ENCODE data around the gene TSPAN17.
A peak's percentile ranks its signal among the peaks of the same experiment; 100 is the strongest.
"Not testable (repeated sequence)": the region's sequence is repeated elsewhere in the genome, so short reads cannot be mapped to it uniquely, and the experiment has no call there.

The TSPAN17 gene, protein sequence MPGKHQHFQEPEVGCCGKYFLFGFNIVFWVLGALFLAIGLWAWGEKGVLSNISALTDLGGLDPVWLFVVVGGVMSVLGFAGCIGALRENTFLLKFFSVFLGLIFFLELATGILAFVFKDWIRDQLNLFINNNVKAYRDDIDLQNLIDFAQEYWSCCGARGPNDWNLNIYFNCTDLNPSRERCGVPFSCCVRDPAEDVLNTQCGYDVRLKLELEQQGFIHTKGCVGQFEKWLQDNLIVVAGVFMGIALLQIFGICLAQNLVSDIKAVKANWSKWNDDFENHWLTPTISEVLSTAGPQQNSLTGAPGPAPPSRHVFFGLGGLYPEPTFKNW

DNA sequence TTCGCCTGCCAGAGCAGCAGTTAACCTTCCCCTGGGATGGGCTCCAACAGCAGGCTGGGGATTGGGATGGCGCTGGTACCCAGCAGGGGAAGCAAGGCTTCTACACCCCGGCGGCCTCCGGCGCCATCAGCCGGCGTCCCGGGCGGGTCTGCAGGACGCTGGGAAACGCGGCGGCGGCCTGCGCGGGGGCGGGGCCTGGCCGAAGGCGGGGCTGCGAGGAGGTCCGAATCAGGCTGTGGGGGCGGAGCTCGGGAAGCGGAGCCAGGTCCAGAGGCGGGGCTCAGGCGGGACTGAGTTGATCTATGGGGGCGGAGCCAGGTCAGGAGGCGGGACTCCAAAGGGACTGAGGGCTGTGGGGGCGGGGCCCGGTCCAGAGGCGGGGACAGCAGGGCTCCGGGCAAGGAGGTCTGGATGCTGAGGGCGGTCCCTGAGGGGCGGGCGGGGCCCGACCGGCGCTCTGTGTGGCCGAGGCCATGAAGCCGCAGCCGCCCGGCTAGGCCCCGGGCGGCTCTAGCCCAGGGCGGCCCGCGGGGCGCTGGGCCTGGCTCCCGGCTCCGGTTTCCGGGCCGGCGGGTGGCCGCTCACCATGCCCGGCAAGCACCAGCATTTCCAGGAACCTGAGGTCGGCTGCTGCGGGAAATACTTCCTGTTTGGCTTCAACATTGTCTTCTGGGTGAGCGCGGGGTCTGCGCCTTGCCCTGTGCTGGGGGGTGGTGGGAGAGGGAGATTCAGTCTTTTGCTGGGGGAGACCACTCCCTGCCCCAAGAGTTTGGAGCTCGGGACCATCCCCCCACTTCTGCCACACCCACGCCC, at the start of gene TSPAN17:
Gene TSPAN17 (plus strand): TSS at position 455 of the 813 bp plus-strand sequence. CDS start 132 bp downstream, at position 587.
- peak; percentile 100 for DNase-seq (ENCODE audit: low read depth, low spot score)

DNA sequence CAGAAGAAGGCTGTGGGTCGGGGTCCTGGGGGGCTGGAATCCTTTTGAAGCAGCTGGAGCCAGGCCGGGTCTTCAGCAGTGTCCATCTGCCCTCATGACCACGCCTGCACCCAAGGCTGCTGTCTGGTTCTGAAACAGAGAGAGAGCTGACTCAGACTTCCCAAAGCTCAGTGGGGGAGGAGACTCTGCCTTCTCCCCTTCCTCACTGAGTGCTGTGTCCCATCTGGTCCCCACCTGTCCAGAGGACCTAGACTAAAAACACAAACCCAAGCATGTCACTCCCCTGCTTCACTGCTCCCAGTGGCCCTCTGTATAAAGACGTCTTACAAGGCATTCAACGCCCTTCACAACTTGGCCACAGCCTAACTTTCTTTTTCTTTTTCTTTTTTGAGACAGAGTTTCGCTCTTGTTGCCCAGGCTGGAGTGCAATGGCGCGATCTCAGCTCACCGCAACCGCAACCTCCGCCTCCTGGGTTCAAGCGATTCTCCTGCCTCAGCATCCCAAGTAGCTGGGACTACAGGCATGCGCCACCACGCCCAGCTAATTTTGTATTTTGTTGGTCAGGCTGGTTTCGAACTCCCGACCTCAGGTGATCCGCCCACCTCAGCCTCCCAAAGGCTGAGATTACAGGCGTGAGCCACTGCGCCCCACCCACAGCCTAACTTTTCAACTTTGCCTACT, 47.4 kb upstream of the TSPAN17 start:
- DNase-seq (ENCODE audit: low read depth, low spot score) = not testable (repeated sequence)

DNA sequence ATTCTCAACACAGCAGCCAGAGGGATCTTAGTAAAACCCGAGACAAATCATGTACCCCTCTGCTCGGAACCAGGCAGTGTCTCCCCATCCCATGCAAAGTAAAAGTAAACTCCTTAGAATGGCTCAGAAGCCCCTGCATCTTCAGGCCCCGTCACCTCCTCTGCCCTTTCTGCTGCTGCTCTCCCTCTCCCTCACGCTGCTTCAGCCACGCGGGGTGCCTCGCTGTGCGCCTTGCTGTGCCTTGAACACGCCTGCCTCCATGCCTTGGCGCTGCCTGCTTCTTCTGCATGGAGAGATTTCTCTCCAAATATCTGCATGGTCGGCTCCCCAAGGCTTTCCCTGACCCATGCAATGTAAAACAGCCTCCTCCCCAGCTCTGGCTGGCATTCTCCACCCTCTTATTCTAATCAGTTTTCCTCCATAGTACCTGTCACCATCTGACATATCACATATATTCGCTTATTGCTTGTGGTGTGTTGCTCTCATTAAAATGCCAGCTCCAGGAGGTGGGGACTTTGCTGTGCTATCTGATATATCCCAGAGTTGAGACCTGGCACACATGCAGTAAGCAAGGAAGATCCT, 45.3 kb upstream of the TSPAN17 start:
- no peak for DNase-seq (ENCODE audit: low read depth, low spot score)

DNA sequence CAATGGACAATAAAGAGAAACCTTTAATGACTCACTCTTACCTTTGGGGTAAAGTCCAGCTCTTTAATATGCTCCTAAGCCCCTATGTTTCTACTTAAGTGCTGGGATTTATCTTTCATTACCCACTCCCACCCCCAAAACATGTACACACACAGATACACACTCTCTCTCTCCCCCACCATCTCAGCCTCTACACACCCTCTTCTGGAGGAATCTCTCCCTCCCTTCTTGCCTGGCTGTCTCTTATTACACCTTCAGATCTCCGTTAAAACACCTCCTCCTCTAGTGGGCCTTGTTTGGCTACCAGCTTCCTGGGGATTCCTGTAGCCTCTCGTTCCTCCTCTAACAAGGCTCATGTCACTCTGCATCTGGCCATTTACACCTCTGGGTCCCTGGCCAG, 44.2 kb upstream of the TSPAN17 start:
- DNase-seq (ENCODE audit: low read depth, low spot score) = no peak

DNA sequence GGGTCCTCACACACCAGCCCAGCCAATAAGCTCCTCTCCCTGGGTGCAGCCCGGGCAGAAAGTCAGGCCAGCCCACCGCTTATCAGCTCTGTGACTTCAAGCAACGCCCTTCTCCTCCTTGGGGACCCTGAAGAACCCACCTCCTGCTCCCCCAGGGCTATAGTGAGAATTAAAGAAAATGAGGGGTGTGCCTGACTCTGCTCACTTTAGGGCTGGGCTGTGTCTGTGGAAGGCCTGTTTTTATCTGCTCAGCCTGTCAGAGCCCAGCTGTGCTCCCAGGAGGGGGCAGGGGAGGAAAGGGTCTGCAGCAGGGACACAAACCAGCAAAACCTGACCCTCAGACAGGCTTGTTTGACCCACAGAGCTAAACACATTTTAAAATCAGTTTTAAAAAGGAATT, 41.3 kb upstream of the TSPAN17 start:
- DNase-seq (ENCODE audit: low read depth, low spot score) = no peak

DNA sequence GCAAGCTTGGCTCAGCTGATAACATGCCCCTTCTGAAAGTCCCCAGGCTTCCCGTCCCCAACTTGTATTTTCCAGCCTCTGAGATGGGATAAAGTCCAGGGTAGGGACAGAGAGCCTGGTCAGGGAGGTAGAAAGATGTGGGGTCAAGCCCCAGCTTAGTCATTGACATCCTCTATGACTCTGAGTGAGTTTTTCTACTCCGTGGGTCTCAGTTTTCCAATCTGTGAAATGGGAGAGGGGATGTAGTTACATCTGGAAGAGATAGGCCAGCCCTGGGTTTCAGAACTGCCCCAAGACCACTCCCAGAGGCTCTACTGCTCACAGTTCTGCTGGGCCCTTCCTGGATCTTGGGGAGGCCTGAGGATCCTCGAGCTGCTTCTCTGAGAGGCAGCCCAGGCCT, 40.4 kb upstream of the TSPAN17 start:
- no peak for DNase-seq (ENCODE audit: low read depth, low spot score)

DNA sequence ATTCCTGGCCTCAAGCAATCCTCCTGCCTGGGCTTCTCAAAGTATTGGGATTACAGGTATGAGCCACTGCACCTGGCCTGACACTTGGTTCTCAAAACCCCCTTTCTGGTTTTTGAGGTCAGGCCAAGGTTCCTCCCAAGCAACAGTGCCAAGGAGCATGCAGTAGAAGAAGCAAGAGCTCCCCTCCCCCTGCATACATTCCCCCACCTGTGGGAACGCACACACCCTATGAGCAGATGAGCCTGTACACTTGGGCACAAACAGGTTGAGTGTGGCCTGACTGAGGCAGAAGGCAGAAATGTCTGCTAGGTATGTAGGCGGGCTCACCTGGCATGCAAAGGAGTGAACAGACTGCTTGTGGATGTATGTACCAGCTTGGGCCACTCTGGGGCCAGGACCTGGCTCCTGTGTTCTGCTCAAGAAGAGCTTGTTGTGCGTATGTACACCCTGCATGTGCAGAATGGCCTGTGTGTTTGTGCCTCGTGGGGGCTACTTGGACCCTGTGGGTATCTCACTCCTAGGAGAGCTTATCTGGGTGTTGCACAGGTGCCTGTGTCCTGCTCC, 39.1 kb upstream of the TSPAN17 start:
- no peak for DNase-seq (ENCODE audit: low read depth, low spot score)

DNA sequence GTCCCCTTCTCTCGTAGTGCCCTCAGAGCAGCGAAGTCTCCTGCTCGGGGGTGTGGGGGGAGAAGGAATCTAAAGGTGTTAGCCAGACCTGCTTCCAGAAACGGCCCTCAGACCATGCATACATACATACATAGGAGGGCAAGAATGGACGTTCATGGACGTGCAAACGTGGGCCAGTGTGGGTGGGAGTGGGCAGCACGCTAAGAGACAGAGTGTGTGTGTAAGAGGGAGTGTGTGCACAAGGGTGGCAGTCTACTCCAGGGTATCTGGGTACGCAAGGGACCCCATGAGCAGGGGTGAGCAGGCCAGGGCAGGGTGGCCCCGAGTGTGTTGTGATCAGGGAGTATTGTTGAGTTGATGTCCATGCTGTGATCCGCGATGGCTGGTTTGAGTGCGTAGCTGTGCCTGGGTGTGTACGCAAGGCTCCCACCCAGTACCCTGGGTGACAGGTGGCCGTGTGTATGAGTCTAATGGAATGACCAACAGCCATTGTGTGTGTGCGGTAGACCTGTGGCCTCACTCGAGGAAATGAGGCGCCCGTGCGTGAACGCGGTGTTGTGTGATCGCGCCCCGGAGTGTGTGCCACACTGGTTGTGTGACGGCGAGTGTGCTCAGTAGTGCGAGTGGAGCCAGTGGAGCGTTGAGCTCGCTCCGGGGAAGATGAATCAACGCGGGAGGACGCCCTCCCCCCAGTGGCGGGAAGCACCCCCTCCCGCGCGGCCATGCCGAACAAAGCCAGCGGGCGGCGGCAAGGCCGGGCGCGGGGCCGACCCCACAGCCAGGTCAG, 38.2 kb upstream of the TSPAN17 start:
- no peak for DNase-seq (ENCODE audit: low read depth, low spot score)

DNA sequence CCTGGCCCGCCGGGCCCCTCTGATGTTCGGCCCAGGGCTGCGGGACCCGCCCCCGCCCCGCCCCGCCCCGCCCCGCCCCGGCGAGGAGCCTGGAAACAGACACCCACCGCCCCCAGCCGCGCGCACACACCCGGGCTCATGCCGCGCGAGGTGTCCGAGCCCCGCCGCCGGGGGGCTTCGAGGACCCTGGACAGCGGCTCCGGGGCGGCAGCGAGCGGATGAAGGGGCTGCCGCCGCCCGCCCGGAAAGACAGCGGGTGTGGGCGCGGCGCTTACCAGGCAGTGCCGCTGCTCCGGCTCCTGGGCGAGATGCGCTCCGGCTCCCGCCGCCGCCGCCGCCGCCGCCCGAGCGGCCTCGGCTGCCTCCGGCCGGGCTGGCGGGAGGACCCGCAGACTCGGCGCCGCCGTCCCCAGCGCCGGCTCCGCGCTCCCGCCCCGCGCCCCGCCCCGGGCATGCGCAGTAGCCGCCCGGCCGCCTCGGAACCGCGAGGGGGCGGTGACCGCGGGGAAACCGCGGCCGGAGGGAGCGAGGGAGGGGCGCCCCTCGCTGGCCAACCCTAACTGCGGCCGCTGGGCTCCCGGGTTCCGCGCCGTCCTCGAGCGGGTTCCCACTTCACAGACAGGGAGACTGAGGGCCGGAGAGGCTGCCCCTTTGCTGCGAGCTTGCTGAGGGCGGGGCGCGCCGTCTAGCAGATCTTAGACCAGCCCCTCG, 37.4 kb upstream of the TSPAN17 start, which contains the start of gene GPRIN1:
Gene GPRIN1 (minus strand): TSS at position 433 of the 711 bp plus-strand sequence. CDS start 10,322 bp downstream, outside the sequence.
- peak; percentile 91 for DNase-seq (ENCODE audit: low read depth, low spot score)

DNA sequence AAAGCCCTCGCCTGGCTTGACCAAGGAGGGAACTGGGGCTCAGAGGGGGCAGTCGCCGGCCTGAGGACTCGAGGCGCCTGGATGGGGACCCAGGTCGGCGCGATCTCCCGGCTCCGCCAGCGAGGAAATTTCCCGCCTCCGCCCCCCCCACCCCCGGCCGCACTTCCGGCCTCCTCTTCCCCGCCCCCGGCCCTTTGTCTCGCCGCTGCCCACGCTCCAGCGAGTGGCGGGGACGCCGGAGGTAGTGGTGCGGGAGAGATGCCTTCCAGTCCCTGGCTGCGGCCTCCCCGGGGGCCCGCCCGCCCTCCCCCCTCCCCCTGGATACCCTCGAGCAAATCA, 36.9 kb upstream of the TSPAN17 start:
- DNase-seq (ENCODE audit: low read depth, low spot score) = no peak

DNA sequence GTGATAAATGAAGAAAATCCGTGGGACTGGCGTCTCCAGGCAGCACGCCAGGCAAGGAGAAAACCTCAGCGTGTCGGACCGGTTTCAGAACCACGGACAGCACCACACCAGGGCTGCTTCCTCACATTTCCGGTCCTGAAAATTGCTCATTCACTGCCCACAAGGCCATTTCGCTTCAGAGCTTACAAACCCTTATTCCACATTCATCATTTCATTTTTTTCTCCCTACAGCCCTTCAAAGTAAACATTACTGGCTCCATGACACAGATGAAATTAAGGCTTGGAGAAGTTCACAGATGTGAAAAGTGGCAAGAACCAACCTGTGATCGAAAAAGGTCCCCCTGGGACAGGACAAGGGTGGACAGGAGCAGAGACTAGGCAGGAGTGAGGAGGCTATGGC, 35.8 kb upstream of the TSPAN17 start:
- peak; percentile 93 for DNase-seq (ENCODE audit: low read depth, low spot score)

DNA sequence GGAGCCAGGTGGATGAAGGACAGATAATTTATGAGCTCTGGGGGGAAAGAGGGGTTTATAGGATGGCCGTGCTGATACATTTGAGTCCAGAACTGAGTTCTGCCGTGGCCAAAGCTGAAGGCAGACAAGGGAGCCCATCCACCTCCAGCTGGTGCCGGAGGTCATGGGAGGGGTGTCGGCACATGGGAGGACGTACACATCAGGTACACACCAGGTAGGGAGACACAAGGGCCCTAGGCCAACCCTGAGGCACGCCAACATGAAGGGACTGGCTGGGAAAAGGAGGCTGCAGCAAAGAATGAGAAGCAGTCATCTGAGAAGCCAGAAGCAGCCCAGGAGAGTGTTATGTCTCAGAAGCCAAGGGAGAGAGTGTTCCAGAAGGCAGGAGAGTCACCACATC, 35.3 kb upstream of the TSPAN17 start:
- DNase-seq (ENCODE audit: low read depth, low spot score) = no peak

DNA sequence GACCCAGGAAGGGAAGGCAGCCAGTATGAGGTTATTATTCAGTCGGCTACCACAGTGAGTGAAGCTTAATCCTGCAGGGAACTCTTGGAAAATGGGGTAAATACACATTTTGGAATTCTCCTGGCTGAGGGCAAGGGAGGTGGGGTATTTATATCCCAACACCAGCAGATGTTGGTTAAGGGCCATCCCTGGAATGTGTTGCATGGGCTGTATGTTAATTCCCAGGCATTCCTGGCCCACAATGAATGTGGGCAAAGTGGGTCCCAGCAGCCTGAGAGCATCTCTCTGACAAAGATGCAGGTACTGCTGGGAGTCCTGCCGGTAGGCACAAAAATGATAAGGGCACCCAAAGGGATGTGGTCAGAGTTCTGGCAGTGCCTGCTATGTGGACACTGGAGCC, 34.4 kb upstream of the TSPAN17 start:
- no peak for DNase-seq (ENCODE audit: low read depth, low spot score)

DNA sequence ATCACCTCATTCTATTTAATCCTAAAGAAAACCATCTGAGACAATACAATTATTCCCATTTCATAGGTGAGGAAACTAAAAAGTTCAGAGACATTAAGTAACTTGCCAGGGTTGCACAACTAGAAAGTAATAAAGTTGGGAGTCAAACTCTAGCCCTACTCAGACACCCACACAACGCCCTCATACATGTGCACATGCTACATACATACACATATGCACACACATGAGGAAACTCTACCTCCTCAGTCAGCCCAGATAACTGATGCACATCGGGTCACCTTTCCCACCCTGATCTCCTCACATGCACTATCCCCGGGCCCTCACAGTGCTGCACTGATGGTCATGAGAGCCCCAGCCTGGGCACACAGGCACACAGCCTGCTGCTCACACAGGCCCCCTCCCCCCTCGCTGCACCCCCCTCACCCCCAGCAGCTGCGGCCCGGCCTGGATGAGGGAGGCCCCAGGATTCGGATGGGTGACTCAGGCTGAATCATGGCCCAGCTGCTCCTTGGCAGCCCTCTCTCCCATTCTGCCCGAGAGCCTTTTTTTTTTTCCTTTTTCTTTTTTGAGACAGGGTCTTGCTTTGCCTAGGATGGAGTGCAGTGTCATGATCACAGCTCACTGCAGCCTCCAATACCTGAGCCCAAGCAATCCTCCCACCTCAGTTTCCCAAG, 32.3 kb upstream of the TSPAN17 start:
- DNase-seq (ENCODE audit: low read depth, low spot score) = peak; percentile 77

DNA sequence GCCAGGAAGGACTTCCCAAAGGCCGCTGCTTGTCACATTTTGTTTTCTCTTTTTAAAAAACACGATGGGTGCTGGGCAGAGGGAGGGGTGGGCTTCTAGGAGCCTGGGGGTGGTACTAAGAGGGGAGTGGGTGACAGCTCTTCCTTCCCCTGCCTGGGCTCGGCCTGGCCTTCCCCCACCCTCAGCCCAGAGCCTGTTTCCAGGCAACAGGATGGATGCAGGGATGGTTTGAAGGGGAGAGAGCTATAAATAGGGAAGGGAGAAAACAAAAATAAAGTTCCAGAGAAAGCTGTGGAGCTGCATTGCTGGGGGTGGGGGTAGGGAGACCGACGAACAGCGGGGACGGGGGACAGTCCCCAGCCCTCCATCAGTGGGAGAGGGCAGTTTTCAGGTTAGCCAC, 30.8 kb upstream of the TSPAN17 start:
- DNase-seq (ENCODE audit: low read depth, low spot score) = no peak

DNA sequence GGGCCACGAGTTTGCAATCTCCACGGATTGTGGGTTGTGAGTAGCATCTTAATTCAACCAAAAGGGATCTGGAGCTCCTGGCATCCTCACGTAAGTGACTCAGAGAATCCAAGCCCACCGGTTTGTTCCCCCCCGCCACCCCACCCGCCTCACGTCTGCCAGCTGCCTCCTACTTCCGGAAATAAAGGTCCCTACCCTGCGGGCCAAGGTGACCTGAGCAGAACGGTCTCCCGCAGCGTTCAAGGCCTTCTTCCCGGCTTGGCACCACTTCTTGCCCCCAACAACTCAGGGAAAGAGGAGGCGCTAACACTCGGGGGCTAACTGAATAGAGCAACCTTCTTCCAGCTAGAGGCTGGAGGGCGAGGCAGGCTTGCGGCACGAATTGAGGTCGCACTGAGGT, 28.5 kb upstream of the TSPAN17 start:
- no peak for DNase-seq (ENCODE audit: low read depth, low spot score)

DNA sequence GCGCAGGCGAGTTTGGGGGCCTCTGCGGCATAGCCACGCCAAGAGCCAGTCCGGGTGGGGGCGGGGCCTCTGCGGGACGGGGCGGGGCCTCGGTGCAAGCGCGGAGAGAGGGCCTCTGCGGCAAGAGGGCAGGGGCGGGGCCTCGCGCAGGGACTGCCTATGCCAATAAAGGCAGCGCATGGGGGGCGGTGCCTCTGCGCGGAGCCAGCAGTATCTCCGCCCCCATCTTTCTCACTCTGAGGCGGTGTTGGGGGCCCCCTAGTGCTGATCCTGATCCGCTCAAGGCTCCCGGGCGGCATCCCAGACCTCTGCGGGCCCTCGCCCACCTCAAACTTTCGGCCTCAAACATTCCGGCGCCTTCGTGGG, 28.1 kb upstream of the TSPAN17 start:
- peak; percentile 92 for DNase-seq (ENCODE audit: low read depth, low spot score)

DNA sequence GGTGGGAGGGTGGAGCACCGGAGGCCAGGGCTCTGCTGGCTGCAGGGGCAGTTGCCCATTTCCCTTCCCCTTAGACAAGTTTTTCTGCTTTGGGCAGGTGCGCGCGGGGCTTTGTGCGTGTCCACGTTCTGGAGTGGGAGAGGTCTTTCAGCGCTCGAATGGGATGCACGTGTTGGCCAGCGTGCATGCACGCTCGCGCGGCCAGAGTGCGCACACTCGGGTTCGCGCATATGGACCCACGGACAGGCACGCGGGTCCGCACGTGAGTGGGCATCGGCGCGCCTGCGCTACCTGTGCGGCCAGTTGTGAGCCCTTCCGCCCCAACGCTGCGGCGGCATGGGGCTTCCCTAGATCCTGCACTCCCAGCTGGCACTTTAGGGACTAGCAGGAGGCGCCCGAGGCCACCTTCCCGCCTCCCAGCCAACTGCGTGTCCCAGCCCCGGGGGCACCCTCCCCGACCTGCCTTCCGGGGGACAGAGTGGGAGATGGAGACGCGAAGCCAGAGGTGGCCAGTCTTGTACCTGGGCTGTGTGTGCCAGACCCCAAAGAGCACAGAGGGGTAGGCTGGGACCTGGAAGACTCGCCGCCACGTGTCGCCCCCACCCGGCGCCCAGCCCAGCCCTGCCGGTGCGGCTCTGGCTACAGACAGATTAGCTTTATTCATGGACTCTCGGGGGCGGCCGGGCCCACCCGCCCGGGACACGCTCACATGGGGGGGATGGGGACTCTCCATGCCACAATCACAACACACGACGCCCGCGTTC, 27.5 kb upstream of the TSPAN17 start:
- DNase-seq (ENCODE audit: low read depth, low spot score) = no peak
